Bone marrow (tissue), 2 donors: ENCODE data around the gene NTNG1.

Experiments used
- DNase-seq, 2 donors: peaks; one replicate each; lab custom pipeline; 2025; lab: John Stamatoyannopoulos, UW

The NTNG1 gene

DNA sequence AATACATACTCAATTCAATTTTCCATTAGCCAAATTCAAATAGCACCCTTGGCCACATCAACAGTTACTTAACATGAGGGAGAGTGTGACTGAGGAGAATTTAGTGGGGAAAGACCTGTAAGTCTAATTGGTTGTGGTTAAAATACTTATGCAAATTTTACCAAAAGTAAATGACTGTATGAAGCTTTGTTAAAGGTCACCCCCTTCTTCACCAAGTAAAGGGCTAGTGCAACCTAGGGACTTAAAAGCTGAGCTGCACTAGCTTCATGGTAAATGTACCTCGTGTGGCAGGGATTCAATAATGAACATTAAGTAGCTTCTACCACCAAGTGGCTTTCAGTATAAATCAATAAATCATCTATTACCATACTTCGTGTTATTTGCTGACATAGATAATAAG lies 372.0 kb downstream of the NTNG1 start:
- no peak for DNase-seq

DNA sequence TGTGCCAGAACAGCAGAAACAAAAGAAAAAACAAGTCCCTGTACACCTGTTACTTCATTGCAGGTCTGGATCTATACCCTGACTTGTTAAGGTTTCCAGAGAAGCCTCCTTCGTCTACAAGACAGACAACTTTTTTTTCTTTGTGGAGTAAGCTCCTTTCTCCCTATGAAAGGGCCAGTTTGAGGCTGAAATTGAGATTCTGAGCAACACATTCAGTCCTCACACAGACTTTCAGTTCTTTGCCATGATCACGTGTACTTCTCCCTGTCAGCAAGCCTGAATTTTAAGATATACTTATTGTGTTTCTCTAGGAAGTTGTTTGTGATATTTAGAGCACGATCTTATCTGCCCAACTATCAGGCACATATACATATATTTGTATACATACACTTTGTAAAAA lies 374.0 kb downstream of the NTNG1 start:
- DNase-seq, result no peak

DNA sequence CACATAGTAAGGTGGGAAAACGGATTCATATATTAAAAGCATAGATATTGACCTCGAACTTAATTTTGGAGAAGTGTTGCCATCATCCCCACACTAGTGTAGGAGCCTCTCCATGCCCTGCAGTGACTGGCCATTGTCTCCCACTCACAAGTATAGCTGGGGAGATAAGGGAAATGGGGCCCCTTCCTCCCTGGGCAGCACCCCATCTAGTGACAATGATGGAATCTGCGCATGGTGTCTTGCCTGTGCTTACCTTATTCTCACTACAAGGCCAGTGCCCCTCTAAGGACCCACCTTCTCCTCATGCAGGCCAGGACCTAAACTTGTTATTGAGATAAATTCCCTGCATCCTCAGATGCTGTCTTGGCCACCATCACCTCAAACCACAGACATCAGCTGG lies 374.9 kb downstream of the NTNG1 start:
- DNase-seq, result no peak

DNA sequence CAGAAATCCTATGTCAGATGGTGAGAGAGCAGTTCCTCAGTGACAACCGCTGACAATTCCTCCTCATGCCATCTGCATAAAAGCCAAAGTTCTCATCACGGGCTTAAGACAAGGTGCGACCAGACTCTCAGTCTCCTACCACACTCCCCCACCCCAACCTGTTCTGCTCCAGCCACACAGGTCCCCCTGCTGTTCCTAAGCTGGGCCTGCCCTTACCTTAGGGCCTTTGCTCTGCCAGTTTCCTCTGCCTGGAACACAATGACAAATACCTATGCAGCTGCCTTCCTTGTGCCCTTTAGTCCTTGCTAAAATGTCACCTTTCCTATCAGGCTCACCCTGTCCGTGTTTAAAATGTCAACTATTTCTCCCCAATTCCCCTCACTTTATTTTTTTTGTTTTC lies 382.2 kb downstream of the NTNG1 start:
- no peak for DNase-seq

DNA sequence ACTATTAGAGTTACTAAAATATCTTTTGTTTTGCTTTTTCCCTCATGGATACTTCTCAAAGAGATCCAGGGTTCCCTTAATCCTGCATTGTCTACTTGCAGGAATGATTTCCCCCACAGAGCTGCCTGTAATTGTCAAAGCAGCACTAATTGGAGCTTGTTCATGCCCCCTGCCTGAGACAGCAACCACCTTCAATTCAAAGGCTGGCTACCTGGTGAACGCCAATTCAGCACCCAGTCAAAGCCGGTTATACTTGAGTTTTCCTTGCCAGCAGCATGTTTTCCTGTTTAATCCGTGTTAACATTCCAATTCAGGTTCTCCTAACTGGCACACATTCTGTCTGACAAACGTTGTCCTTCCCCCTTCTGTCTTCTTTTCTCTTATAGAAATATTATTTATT lies 382.9 kb downstream of the NTNG1 start:
- DNase-seq, result no peak

DNA sequence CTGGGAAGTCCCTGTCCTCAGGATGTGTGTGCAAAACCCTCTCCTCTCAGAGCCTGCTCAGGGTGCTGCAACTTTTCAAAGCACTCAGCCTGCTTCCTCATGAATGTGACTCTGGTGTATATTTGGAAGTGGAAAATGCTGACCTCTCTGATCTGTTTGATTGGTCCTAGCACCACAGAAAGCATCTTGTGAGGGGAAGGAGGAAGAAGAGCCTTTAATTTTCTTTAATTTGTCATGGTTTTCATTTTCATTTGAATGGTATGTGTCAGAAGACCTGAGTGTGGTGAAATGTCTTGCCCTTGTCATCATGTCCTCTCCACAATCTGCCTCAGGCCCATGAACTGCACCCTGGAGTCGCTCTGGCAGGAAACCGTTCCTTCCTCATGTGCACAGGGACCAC lies 383.5 kb downstream of the NTNG1 start:
- no peak for DNase-seq

DNA sequence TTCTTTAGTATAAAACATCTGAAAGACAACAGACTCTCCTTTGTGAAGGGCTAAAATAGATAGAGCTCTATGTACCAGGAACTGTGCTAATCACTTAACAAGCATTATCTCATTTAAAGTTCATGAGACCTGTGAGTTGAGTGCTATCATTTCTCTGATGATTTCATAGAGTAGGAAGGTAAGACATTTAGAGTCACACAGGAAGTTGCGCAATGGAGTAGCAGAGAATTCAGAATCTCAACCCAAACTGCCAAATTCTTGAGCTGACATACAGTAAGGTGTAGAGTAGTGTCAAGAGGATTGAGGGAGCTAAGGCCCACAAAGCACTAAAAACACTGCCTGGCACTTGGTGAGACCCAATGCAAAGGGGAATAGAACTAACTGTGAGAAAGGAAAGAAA lies 384.3 kb downstream of the NTNG1 start:
- no peak for DNase-seq

DNA sequence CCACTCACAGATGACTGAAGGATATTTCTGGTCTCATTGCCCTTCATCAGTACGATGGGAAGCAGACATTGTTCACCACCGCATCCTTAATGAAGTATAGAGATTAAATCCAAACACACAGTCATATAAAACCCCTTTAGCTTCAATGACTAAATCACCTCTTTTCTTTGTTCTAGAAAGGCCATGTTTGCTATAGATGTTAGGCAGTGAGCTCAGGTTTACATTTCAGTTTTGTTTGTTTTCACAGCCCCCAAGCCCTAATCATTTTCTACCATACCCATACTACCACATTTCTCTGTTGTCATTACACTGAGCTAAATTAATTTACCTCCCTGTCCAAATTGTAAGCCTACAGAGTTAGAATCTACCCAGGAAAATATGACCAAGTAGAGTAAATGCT lies 385.1 kb downstream of the NTNG1 start:
- no peak for DNase-seq

DNA sequence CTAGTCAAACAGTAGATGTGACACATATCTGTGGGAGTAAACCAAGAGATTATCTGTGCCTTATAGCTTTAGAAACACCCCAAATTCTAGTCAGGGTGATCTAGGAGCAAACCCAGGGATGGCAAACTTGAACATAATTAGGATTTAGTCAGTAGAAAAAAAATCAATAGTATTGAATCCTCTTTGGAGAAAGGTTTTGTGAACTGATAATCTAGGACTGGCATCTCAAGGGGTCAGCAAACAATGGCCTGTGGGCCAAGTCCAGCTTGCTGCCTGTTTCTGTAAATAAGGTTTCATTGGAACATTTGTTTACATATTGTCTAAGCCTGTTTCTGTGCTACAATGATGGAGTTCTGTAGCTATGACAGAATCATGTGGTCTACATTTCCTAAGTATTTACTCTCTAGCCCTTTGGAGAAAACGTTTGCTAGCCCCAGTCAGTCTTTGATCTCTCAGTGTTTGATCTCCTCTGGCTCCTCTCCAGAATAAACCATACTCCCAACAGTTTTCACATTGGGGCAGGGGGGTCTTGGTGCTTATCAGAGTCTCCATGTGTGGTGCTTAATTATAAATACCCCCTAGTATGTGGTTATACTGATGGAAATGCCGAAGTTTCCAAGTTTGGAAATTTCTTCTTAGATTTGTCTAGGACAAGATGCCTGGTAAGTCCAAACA lies 385.8 kb downstream of the NTNG1 start:
- DNase-seq, result no peak

DNA sequence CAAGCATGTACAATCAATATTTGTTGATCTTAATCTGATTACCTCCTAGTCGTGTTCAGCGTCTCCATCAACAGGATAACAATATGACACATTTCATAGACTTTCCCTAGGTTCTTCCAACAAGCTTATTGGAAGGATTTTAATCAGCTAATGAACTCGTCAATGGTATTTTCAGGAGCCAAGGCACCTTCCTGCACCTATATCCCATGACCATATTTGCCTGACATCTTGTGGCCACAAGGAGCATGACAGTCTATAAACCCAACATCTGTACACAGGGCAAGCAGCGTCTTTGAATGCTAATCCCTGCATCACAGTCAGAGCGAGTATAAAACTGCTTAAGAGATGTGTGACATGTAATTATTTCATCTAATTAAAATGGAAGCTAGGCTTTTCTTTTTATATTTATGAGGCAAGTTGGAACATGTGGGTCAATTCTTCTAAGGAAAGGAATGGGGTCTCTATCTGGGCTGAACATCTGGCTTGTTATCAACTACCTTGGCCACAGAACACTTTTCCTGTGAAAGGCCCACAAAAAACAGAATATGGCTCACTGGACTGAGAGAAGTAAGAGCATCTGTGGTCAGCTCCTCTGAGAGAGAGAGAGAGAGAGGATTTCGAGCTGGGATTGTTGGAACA lies 388.8 kb downstream of the NTNG1 start:
- DNase-seq, result peak in 1 of 2 donors; percentile 3

DNA sequence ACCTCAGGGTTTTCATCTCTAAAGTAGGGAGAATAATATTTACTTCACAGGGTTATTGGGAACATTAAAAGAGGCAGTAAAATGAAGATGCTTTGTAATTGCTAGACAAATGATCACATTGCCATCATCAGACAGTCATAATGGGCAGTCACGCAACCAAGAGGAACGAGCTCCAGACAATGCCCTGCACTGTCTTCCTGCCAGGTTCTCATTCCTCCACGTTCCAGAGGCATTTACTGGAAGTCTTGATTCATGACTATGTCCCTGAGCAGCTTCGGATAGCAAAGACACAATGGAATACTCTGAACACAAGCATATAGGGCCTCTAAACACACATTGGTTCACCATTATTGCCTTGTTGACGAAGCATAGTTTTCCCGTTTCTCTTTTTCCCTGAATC lies 389.7 kb downstream of the NTNG1 start:
- no peak for DNase-seq

DNA sequence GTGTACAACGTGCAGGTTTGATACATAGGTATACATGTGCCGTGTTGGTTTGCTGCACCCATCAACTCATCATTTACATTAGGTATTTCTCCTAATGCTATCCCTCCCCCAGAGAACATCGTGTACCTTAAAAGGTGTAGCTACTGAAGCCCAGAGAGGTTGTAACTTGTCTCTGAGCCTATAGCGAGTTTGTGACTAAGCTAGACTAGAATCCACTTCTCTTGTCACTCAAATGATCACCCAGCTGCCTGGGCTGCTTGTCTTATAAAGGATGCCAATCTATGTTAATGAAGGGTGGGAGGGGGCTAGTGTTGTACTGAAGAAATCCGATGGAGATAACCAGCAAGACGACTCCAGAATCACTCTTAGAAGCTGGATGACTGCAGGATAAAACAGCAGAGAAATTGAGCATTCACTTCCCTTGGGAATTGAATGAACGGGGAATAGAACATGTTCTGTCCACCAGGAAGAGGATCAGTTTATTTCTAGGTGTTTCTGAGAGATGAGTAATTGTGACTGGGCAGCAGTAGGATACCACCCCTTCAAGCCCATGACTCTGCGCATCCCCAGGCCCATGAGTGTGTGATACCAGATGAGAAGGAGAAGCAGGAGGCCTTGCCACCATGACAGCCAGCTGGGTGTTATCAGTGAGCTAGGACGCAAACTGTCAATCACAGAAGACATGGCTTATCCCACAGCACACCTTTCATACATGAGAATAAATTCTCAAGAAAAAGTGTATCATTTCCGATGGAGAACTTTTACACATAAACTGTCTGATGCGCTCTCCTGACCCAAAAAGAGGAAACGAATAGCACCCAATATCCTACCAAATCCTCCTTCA lies 390.4 kb downstream of the NTNG1 start:
- DNase-seq, result no peak

DNA sequence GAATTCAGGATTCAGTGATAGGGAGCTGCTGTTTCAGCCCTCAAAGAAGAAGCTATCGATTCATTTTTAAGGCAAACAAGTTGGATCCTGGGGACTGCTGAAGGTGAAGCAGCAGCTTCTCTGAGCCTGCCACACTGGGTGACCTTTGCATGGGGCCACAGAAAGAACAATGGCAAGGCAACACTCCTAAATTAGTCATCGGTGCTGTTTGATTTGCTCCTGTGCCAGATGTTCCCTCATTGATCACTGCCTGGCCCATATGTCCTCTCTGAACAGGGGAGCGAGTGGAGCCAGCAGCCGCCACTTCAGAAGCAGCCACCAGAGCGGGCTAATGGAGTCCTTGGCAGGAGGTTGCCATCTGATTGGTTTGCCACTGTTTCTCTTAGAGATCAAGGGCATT lies 391.5 kb downstream of the NTNG1 start:
- no peak for DNase-seq
